PC-9 (cell line): ENCODE data around the gene STC2. TPM values are rescaled to one million over a fixed set of nuclear protein-coding genes. Genes with fewer than 3 reads are reported as not detected.
"Not testable (repeated sequence)": the region's sequence is repeated elsewhere in the genome, so short reads cannot be mapped to it uniquely, and the experiment has no call there.

ENCODE experiments used
- BruUV-seq: library from RNA; stranded (reverse); fragments of 400-500 nt; replicated peaks from 2 replicates; lab custom pipeline; 2021; lab: Mats Ljungman, UMichigan
- CTCF ChIA-PET: fragments of 300-600 bp; sonication (Branson Sonifier 250); formaldehyde crosslinking; loops from one replicate; lab custom pipeline; 2022; ENCODE audit warnings: antibody characterized with exemption; lab: Charles Lee
- POLR2A ChIA-PET: fragments of 300-600 bp; sonication (Branson Sonifier 250); formaldehyde crosslinking; loops from one replicate; lab custom pipeline; 2022; ENCODE audit warnings: antibody characterized with exemption; ENCODE audit not compliant: unreplicated experiment; lab: Charles Lee
- DNase-seq, 2 experiments: peaks; one replicate each; pipeline versions ENCODE4 v3.0.0 to v3.0.0-alpha.2; 2015 to 2022; ENCODE audit warnings: mixed read lengths in 1 of 2
- H2AFZ ChIP-seq: fragments of 200-600 bp; sonication (generic); 2 replicates; pipeline ENCODE4 v1.8.1; 2017; ENCODE audit warnings: antibody characterized with exemption
- H3F3A ChIP-seq: fragments of 200-600 bp; sonication (generic); 2 replicates; pipeline ENCODE4 v1.8.1; 2017; ENCODE audit warnings: antibody characterized with exemption, mild to moderate bottlenecking, low read depth; ENCODE audit not compliant: insufficient read depth
- H3K27ac ChIP-seq: fragments of 200-600 bp; sonication (generic); 2 replicates; pipeline ENCODE4 v1.6.1; 2016; ENCODE audit warnings: mixed run types
- H3K27me3 ChIP-seq: fragments of 200-600 bp; sonication (generic); 2 replicates; pipeline ENCODE4 v1.6.1; 2016; ENCODE audit warnings: low read depth, mixed run types; ENCODE audit not compliant: insufficient read depth
- H3K36me3 ChIP-seq: fragments of 200-600 bp; sonication (generic); 2 replicates; pipeline ENCODE4 v1.6.1; 2016; ENCODE audit warnings: low read depth, mixed run types
- H3K4me1 ChIP-seq: fragments of 200-600 bp; sonication (generic); replicated peaks from 2 replicates; pipeline ENCODE4 v1.6.1; 2016; ENCODE audit warnings: mixed run types; ENCODE audit not compliant: insufficient read depth
- H3K4me2 ChIP-seq: fragments of 200-600 bp; sonication (generic); 2 replicates; pipeline ENCODE4 v1.6.1; 2017; ENCODE audit warnings: mixed run types
- H3K4me3 ChIP-seq: fragments of 200-600 bp; sonication (generic); 2 replicates; pipeline ENCODE4 v1.6.1; 2016; ENCODE audit warnings: mixed run types
- H3K79me2 ChIP-seq: fragments of 200-600 bp; sonication (generic); 2 replicates; pipeline ENCODE4 v1.6.1; 2017; ENCODE audit warnings: low read depth, mixed run types
- H3K9me2 ChIP-seq: fragments of 200-600 bp; sonication (generic); 2 replicates; pipeline ENCODE4 v1.8.1; 2017; ENCODE audit warnings: mild to moderate bottlenecking; ENCODE audit not compliant: insufficient read depth
- H3K9me3 ChIP-seq: fragments of 200-600 bp; sonication (generic); 2 replicates; pipeline ENCODE4 v1.8.1; 2016; ENCODE audit warnings: low read depth; ENCODE audit not compliant: insufficient read depth
- H4K20me1 ChIP-seq: fragments of 200-600 bp; sonication (generic); 2 replicates; pipeline ENCODE4 v1.8.1; 2017; ENCODE audit not compliant: insufficient read depth
- EZH2 ChIP-seq: fragments of 200-600 bp; sonication (generic); IDR thresholded peaks from 2 replicates; pipeline ENCODE4 v1.8.0; 2017; ENCODE audit warnings: antibody characterized with exemption, low read depth
- intact Hi-C: fragments of 100-400 bp; cut with micrococcal nuclease; formaldehyde crosslinking; loops from one replicate; pipeline ENCODE4 v1.10.0; 2022; ENCODE audit not compliant: unreplicated experiment
- total RNA-seq: library from RNA; stranded (reverse); gene quantifications from 2 replicates; pipeline ENCODE4 v1.2.3, GENCODE V29; 2021
- TF ChIP-seq, protein P1 (sequence below): fragments of 200-600 bp; sonication (generic); conservative IDR thresholded peaks from 2 replicates; pipeline ENCODE4 v1.6.1; 2017; ENCODE audit warnings: mixed run types, antibody characterized with exemption, mild to moderate bottlenecking, moderate library complexity

STC2 gene
- total RNA-seq, 1 experiment from 2014 or later, result 63.5 TPM

DNA sequence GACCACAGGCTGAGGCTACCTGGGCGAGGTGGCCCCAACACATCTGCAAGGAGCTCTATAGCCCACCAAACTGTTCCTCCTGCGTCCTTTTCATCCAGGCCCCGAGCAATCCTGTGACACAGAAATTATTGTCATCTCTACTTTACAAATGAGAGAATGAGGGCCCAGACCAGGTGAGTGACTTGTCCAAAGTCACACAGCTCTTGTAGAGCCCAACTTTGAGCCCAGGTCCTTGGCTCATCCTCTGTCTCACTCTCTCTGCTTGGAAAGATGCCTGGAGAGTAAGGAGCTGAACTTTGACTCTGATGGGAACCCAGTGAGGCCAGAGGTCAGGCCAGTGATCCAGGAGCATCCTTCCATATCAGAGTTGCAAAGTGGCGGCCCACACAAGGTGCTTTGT is 39.6 kb downstream of the STC2 start:
- no peak overlapping the region for H3K4me2 ChIP-seq
- peaks cover 16% of the 10 kb centered on the region for H3K4me1 ChIP-seq
- BruUV-seq, result no TSS peak
- no peak overlapping the region for H3K4me3 ChIP-seq
- H3F3A ChIP-seq, result no peaks in the 10 kb centered on the region
- no peak overlapping the region for H3K27ac ChIP-seq
- no peak for TF ChIP-seq EZH2
- TF ChIP-seq, protein P1, sequence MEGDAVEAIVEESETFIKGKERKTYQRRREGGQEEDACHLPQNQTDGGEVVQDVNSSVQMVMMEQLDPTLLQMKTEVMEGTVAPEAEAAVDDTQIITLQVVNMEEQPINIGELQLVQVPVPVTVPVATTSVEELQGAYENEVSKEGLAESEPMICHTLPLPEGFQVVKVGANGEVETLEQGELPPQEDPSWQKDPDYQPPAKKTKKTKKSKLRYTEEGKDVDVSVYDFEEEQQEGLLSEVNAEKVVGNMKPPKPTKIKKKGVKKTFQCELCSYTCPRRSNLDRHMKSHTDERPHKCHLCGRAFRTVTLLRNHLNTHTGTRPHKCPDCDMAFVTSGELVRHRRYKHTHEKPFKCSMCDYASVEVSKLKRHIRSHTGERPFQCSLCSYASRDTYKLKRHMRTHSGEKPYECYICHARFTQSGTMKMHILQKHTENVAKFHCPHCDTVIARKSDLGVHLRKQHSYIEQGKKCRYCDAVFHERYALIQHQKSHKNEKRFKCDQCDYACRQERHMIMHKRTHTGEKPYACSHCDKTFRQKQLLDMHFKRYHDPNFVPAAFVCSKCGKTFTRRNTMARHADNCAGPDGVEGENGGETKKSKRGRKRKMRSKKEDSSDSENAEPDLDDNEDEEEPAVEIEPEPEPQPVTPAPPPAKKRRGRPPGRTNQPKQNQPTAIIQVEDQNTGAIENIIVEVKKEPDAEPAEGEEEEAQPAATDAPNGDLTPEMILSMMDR, result no peak
- ChIA-PET CTCF (no interaction called here), POLR2A (no interaction called here)
- no peaks in the 10 kb centered on the region for H3K9me2 ChIP-seq
- H3K36me3 ChIP-seq, result no peaks in the 10 kb centered on the region
- no peaks in the 10 kb centered on the region for H3K27me3 ChIP-seq
- H3K9me3 ChIP-seq, result peaks cover 3% of the 10 kb centered on the region; the same call in 1 of the 2 replicates
- intact Hi-C loops, result loop anchor here (10.0 kb wide), 1 partner anchor 84 kb away; no protein-coding TSS in a partner anchor
- H4K20me1 ChIP-seq, result no peaks in the 10 kb centered on the region
- DNase-seq, result no peak
- H3K79me2 ChIP-seq, result no peaks in the 10 kb centered on the region
- H2AFZ ChIP-seq, result no peak overlapping the region

DNA sequence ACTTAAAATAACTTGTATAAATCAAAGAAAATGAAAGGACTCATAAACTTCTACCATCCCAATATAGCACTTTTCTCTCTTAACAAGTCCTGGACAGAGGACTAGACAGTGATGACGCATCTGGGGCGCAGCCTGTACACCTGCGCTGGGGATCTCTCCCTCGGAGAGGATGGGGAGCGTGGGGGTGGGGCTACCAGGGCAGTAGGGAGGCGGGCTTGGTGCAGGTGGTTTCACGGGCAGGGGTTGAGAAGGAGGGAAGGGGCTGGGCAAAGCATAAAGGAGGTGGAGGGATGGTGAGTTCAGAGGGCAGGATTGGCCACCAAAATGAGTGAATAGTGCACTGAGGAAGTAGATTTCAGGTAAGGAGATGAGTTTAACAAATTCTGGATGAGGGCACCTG is 41.1 kb downstream of the STC2 start:
- Histone ChIP-seq H3K4me2 (no peak overlapping the region), H3K4me1 (peaks cover 13% of the 10 kb centered on the region), H3K4me3 (no peak overlapping the region), H3K27me3 (0 out of 2 replicates have a peak, but pooled peaks cover 9% of the 10 kb centered on the region), H3K79me2 (no peaks in the 10 kb centered on the region), H3K27ac (no peak overlapping the region), H3K9me2 (no peaks in the 10 kb centered on the region), H3K9me3 (peaks cover 3% of the 10 kb centered on the region; the same call in 1 of the 2 replicates), H3F3A (no peaks in the 10 kb centered on the region), H3K36me3 (no peaks in the 10 kb centered on the region), H4K20me1 (no peaks in the 10 kb centered on the region), H2AFZ (no peak overlapping the region)
- BruUV-seq, result no TSS peak
- POLR2A ChIA-PET, result no interaction called here
- CTCF ChIA-PET, result no interaction called here
- TF ChIP-seq, protein P1, result no peak
- TF ChIP-seq EZH2, result no peak
- intact Hi-C loops, result loop anchor here (10.0 kb wide), 1 partner anchor 82 kb away; no protein-coding TSS in a partner anchor
- DNase-seq, result no peak

DNA sequence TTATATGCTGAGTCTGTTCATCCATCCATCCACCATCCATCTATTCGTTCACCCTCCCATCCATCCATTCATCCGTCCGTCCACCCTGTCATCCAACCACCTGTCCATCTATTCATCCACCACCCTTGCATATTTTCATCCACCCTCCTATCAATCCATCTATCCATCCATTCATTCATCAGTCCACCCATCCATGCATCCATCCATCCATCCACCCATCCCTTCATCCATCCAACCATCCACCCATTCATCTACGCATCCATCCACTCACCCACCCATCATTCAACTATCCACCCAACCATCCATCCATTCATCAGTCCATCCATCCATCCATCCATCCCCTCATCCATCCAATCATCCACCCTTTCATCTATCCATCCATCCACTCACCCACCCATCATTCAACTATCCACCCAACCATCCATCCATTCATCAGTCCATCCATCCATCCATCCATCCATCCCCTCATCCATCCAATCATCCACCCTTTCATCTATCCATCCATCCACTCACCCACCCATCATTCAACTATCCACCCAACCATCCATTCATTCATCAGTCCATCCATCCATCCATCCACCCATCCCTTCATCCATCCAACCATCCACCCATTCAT is 43.8 kb downstream of the STC2 start:
- not testable (repeated sequence) for H3K79me2 ChIP-seq, H3K36me3 ChIP-seq, H3K4me2 ChIP-seq, H3K4me1 ChIP-seq, DNase-seq, H3K27ac ChIP-seq, H4K20me1 ChIP-seq, H2AFZ ChIP-seq, H3K9me3 ChIP-seq, H3F3A ChIP-seq, H3K27me3 ChIP-seq, H3K4me3 ChIP-seq, BruUV-seq, H3K9me2 ChIP-seq
- ChIA-PET CTCF (interaction anchor here (0.5 kb wide), 1 partner anchor 145 kb away, joined by 5 read pairs; no protein-coding TSS in a partner anchor), POLR2A (interaction anchor here (0.5 kb wide), 1 partner anchor 379 kb away, joined by 4 read pairs; no protein-coding TSS in a partner anchor)
- intact Hi-C loops, result loop anchor here (10.0 kb wide), 1 partner anchor 80 kb away; no protein-coding TSS in a partner anchor
